HG03521 (cell line): Measurements from ENCODE around the gene ARAP1.

Experiments
- ATAC-seq: cut with Tn5 transposase; IDR thresholded peaks from one replicate; pipeline ENCODE4 v1.9.1; 2021; ENCODE audit warnings: mild to moderate bottlenecking, moderate library complexity; ENCODE audit not compliant: unreplicated experiment

Gene ARAP1

GRCh38 chr11:72642043-72642883 lies 109.9 kb downstream of the ARAP1 start:
- ATAC-seq: no peak

- ATAC-seq: no peak
Observed at GRCh38 chr11:72641522-72642042, 110.6 kb downstream of the ARAP1 start.

GRCh38 chr11:72639502-72640375 lies 112.5 kb downstream of the ARAP1 start:
- no peak for ATAC-seq

- no peak for ATAC-seq
Observed at GRCh38 chr11:72637926-72638325, 114.3 kb downstream of the ARAP1 start.

- ATAC-seq: no peak
Observed at GRCh38 chr11:72637198-72637597, 115.0 kb downstream of the ARAP1 start.

GRCh38 chr11:72636376-72636775 lies 115.8 kb downstream of the ARAP1 start:
- ATAC-seq: no peak

- ATAC-seq: no peak
Observed at GRCh38 chr11:72635933-72636332, 116.3 kb downstream of the ARAP1 start.

- ATAC-seq: no peak
Observed at GRCh38 chr11:72635309-72635915, 116.8 kb downstream of the ARAP1 start.
